ACC112 (cell line): ENCODE measurements around the gene ACOX2.

Source experiments
- H2AFZ ChIP-seq: fragments of 200-600 bp; sonication (generic); one replicate; pipeline ENCODE4 v1.6.0; 2017; ENCODE audit warnings: antibody characterized with exemption, low read length; ENCODE audit not compliant: unreplicated experiment
- H3K27ac ChIP-seq: fragments of 200-600 bp; sonication (generic); 2 replicates; pipeline ENCODE4 v1.5.1; 2014; ENCODE audit warnings: low read depth, mild to moderate bottlenecking, antibody characterized with exemption, low read length, moderate library complexity
- H3K27me3 ChIP-seq: fragments of 200-600 bp; sonication (generic); 2 replicates; pipeline ENCODE4 v1.6.1; 2014; ENCODE audit warnings: mild to moderate bottlenecking, antibody characterized with exemption, low read length, moderate library complexity, mixed read lengths; ENCODE audit not compliant: insufficient read depth
- H3K36me3 ChIP-seq: fragments of 200-600 bp; sonication (generic); 2 replicates; pipeline ENCODE4 v1.6.1; 2016; ENCODE audit warnings: mild to moderate bottlenecking, antibody characterized with exemption, low read length, moderate library complexity, mixed read lengths; ENCODE audit not compliant: insufficient read depth
- H3K4me1 ChIP-seq: fragments of 200-600 bp; sonication (generic); one replicate; pipeline ENCODE4 v1.6.1; 2016; ENCODE audit warnings: low read length, mixed read lengths; ENCODE audit not compliant: insufficient read depth, unreplicated experiment, control insufficient read depth
- H3K4me3 ChIP-seq: fragments of 200-600 bp; sonication (generic); 2 replicates; pipeline ENCODE4 v1.5.1; 2014; ENCODE audit warnings: mild to moderate bottlenecking, low read depth, low read length
- H3K79me2 ChIP-seq: fragments of 200-600 bp; sonication (generic); one replicate; pipeline ENCODE4 v1.6.0; 2016; ENCODE audit warnings: low read length; ENCODE audit not compliant: control insufficient read depth, unreplicated experiment, insufficient read depth

ACOX2 gene

DNA sequence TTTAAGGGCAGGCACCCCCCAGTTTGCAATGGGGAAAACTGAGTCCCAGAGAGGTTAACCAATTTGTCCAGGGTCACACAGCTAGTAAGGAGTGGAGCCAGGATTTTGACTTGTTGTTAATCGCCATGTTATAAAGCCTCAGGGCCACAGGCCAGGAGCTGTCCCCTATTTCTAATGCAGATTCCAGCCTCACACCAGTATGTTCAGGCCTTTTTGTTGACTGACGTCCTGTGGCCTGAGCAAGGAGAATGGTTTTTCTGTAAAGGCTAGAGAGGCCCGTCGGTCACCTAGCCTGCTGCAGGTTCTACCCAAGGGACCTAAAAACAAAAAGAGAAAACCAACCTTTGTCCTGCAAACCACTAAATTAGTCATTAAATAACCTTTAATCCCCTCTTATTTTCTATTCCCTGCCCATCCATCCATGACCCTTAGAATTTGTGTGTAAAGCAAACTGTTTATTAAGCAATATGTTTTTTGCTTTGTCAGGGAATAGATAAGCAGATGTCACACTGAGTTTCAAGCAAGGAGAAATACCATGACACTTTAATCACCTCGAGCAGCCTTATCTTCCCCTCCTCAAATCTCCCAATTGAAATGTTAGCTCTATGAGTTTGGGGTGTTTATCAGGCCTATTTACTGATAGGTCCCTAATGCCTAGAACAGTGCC lies 14.1 kb downstream of the ACOX2 start:
- Histone ChIP-seq H3K27me3 (no peaks in the 10 kb centered on the region), H2AFZ (no peak overlapping the region), H3K36me3 (no peaks in the 10 kb centered on the region), H3K79me2 (no peaks in the 10 kb centered on the region), H3K4me3 (no peak overlapping the region), H3K4me1 (peaks cover 7% of the 10 kb centered on the region), H3K27ac (no peak overlapping the region)

DNA sequence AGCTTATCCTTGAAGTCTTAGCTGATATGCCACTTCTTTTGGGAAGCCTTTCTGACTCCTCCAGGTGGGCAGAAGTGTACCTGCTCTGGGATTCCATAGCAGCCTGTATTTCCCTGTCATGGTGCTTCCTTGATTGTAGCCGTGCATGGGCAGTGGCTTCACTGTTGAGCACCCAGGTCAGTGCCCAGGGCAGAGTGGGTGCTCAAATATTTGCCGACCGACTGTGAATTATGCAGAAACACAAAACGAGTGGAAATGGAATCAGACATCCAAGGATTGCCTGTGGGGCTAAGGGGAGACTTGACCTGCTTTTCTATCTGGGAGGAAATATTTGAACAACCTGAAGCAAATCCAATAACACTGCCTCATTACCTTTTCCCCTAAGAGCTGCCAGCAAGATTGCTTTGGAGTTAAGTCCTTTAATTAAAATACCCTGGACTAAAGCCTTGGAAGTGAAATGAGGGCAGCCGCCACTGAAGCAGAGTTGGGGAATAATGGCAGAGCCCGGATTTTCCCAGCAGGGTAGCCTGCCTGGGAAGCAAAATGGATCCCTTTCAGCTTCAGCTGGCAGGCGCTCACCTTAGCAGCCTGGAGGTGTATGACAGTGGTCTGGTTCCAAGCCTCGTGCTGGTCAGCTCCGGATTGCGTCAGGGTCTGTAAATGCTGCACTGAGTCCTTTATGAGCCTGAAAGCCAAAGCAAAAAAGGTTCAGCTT lies 14.9 kb downstream of the ACOX2 start:
- H3K79me2 ChIP-seq, result no peaks in the 10 kb centered on the region
- H3K27me3 ChIP-seq, result no peaks in the 10 kb centered on the region
- no peaks in the 10 kb centered on the region for H3K36me3 ChIP-seq
- H3K4me3 ChIP-seq, result no peak overlapping the region
- H3K27ac ChIP-seq, result no peak overlapping the region
- H2AFZ ChIP-seq, result no peak overlapping the region
- H3K4me1 ChIP-seq, result peaks cover 7% of the 10 kb centered on the region

DNA sequence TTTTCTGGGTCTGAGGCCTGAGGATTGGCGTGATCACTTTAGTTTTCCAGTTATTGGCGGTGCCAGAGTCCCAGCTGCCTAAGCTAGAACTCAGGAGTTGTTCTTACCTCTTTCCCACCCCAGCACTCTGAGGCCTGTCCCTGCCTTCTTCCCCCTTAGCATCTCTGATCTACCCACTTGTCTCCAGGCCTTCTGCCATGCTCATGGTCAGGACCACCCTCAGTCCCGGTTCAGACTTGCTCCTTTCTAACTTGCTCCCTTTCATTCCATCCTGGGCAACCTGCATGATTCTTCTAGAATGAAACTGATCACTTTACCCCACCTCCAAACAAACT lies 15.7 kb downstream of the ACOX2 start:
- H3K27ac ChIP-seq, result no peak overlapping the region
- peaks cover 5% of the 10 kb centered on the region for H3K4me1 ChIP-seq
- no peaks in the 10 kb centered on the region for H3K36me3 ChIP-seq
- H3K79me2 ChIP-seq, result no peaks in the 10 kb centered on the region
- no peak overlapping the region for H3K4me3 ChIP-seq
- H2AFZ ChIP-seq, result no peak overlapping the region
- H3K27me3 ChIP-seq, result no peaks in the 10 kb centered on the region

DNA sequence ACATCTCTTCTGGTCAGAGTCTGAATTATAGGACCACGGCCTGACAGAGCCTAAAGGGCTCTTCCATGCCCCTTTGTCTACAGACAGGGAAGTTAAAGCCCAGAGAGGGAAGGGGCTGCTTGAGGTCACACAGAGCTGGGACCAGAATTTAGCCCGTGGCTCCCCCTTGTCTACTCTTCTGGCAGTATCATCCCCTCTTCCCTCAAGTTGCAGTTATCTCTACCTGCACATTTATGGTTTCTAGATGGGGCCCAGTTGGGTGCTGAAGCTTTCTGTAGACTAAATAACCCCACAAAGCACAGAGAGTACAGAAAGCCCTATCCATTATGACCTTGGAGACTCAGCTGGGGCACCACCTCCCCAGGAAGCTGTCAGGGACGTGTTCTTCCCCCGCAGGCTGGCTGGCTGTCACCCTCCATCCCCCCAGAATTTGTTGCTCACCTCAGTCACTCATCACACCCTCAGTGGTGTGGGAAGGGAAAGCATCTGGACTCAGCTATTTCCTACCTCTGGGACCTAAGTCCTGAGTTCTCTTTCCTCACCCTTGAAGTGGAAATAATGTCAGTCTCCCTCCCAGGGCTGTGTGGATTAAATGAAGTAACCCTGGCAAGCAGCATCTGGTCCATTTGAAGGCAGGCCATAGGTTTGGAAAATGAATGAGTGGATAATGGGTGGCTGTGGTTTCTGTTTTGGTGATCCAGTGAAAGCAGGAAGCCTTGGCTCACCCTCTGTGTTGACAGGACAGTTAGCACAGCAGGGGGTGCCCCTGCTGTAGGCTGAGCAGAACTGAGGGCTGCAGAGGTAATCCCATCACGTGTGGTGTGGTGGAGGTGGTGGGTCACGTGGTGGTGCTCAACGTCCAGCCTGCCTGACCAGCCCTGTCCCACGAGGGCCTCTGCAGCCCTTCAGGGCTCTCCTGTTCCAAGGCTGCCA lies 16.3 kb downstream of the ACOX2 start:
- H3K36me3 ChIP-seq, result no peaks in the 10 kb centered on the region
- no peak overlapping the region for H3K4me3 ChIP-seq
- no peak overlapping the region for H2AFZ ChIP-seq
- no peaks in the 10 kb centered on the region for H3K79me2 ChIP-seq
- no peaks in the 10 kb centered on the region for H3K27me3 ChIP-seq
- no peak overlapping the region for H3K27ac ChIP-seq
- no peaks in the 10 kb centered on the region for H3K4me1 ChIP-seq

DNA sequence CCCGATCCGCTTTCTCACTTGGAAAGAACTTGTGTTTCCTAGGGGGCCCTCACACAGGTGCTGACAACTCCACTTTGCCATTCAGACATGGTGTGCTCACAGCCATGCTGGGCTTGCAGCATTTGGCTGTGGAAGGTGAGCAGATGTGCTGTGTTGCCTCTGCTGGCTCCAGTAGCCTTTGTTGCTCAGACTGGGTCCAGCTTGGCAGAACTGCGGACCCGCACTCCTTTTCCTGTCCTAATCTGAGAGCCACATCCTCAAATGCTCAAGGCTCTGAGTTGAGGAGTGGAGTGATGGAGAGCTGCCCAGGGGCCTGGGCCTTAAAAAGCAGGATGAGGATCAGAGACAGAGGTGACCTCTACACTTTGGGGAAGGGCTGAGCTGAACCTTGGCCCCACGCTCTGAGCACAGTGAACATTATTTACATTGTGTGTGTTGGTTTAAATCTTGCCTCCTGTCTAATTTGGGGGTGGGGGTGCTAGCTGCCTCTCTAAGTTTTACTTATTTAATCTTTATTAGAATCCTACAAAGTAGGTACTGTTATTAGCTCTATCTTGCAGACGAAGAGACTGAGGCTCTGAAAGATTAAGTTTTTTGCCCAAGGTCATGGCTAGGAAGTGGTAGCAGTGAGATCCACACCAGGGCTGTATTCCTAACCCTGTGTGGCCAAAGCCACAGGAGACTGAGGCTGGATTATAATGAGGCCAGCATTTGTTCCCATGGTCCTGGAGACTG lies 17.2 kb downstream of the ACOX2 start:
- no peak overlapping the region for H3K4me3 ChIP-seq
- no peak overlapping the region for H3K27ac ChIP-seq
- H2AFZ ChIP-seq, result no peak overlapping the region
- no peaks in the 10 kb centered on the region for H3K4me1 ChIP-seq
- no peaks in the 10 kb centered on the region for H3K79me2 ChIP-seq
- no peaks in the 10 kb centered on the region for H3K27me3 ChIP-seq
- H3K36me3 ChIP-seq, result no peaks in the 10 kb centered on the region

DNA sequence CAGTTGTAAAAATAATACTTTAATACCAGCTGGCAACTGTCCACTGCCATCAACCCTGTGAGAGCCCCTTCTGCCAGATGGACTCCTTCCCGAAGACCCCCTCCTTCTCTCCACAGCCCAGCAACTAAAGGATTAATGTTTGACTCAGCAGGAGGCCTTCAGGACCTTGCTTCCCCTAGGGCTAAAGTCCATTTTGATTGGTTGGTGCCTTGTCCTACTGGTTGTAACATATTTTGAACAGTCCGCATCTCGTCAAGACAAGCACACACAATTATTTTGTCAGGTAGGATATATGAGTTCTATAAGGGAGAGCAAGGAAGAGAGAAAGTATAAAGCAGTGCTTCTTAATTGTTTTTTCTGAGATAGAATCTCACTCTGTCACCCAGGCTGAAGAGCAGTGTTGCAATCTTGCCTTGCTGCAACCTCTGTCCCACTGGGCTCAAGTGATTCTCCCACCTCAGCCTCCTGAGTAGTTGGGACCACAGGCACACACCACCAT lies 18.6 kb downstream of the ACOX2 start:
- Histone ChIP-seq H3K27ac (no peak overlapping the region), H3K4me1 (no peaks in the 10 kb centered on the region)

DNA sequence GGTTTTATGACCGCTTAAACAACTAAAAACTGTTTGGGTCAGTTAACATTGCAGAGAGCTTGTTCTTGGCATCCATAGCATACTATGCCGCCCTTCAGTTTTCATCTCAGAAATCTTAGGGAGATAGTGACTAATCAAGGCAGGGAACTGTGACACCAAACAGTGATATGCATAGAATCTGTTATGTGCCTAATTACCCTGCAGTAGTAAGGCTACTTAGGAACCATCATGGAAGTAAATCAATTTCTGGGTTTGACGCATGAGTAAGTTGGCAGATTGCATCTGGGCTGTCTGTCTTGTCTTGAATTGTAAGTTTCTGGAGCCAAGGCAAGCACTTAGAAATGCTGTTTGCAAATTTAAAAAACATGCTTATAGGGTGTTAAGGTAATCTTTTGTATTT lies 22.6 kb downstream of the ACOX2 start:
- Histone ChIP-seq H3K4me3 (no peak overlapping the region), H2AFZ (no peak overlapping the region)

More for the DNA sequence above, 18.6 kb downstream of the ACOX2 start:
- Histone ChIP-seq H3K4me3 (no peak overlapping the region), H3K79me2 (no peaks in the 10 kb centered on the region), H2AFZ (no peak overlapping the region), H3K36me3 (no peaks in the 10 kb centered on the region), H3K27me3 (no peaks in the 10 kb centered on the region)

DNA sequence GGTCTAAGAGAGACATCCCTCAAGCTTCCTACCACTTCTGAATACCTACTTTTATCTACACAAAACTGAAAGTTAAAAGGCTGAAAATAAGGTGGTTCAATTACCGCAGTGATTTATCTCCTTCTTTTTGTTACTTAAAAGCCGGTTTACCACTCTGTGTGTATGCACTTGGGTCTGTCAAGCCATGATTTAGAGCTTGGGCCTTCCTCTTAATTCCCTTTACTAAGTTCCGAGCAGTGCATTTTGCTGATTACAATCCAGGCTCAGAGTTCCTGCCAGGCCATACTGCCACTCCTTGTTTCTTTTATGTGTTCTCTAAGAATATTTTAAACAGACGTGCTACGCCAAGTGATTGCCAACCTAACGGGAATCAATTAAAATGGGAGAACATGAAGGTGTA lies 28.6 kb downstream of the ACOX2 start:
- Histone ChIP-seq H3K36me3 (0 out of 2 replicates have a peak, but pooled peaks cover 2% of the 10 kb centered on the region), H2AFZ (no peak overlapping the region), H3K27me3 (no peaks in the 10 kb centered on the region), H3K4me3 (no peak overlapping the region), H3K4me1 (no peaks in the 10 kb centered on the region), H3K79me2 (no peaks in the 10 kb centered on the region), H3K27ac (no peak overlapping the region)

More for the DNA sequence above, 22.6 kb downstream of the ACOX2 start:
- Histone ChIP-seq H3K4me1 (no peaks in the 10 kb centered on the region), H3K27me3 (no peaks in the 10 kb centered on the region), H3K36me3 (no peaks in the 10 kb centered on the region), H3K27ac (no peak overlapping the region), H3K79me2 (no peaks in the 10 kb centered on the region)

DNA sequence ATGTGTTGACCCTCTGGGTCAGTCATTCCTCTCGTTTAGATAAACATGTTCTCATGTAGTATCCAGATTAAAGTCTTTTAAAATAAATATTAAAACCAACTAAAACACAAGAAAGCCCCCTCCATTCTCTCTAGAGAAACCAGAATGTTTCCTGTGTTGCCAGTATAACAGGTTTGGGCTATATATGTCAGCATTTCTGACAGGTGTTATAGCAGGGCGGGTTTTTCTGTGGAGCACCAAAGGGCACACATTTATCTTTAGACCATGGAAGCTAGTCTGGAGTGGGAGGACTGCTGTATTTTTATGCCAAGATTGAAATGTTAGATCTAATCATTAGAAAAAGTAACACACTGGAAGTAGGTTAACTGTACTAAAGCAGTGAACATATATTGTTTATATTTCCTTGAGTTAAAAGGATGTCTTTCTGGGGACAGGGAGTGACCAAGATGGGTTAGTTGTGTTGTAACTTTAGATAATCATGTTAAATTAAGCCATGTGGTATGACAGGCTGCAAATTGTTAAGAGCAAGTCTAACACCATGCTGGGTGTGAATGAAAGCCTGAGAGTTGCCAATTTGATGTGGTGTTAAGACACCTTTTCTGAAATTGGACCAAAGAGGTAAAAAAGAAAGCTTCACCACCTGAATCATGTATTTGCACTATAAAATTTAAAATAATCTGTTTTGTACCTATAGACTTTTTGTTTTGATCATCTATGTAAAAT lies 29.5 kb downstream of the ACOX2 start:
- H2AFZ ChIP-seq, result no peak overlapping the region
- peaks cover 3% of the 10 kb centered on the region; the same call in 1 of the 2 replicates for H3K36me3 ChIP-seq
- no peak overlapping the region for H3K27ac ChIP-seq
- no peaks in the 10 kb centered on the region for H3K27me3 ChIP-seq
- H3K79me2 ChIP-seq, result peaks cover 5% of the 10 kb centered on the region
- H3K4me1 ChIP-seq, result no peaks in the 10 kb centered on the region
- H3K4me3 ChIP-seq, result no peak overlapping the region
